NCI-H1930 (cell line): ENCODE results near the gene C16orf92.
A peak's percentile ranks its signal among the peaks of the same experiment; 100 is the strongest.

Experiments used
- DNase-seq, 2 experiments: peaks; one replicate each; lab custom pipeline; 2025; lab: John Stamatoyannopoulos, UW

C16orf92 gene

GRCh38 chr16:29989111-29989858 is 33.7 kb upstream of the C16orf92 start:
- DNase-seq, result no peak

DNA sequence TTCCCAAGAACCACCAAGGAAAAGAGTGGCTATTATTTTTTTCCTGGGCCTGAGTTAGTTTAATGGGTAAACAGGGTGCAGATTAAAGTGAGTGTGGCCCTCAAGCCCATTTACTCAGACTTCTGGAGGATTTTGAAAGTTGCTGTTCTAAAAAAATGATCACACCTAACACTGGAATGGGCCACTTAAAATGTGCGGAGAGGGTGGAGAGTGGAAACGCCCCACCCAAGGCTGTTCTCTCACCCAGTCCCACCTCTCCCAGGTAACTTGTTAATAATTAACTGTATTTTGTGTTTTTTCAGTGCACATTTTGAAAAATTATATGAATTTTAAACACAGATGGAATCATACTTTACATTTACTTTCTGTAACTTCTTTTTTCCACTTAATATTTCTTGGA is 33.0 kb upstream of the C16orf92 start:
- DNase-seq, result no peak

GRCh38 chr16:29990883-29991570 is 32.0 kb upstream of the C16orf92 start:
- no peak for DNase-seq

- no peak for DNase-seq
Measured at GRCh38 chr16:29991571-29991904, 31.5 kb upstream of the C16orf92 start.

DNA sequence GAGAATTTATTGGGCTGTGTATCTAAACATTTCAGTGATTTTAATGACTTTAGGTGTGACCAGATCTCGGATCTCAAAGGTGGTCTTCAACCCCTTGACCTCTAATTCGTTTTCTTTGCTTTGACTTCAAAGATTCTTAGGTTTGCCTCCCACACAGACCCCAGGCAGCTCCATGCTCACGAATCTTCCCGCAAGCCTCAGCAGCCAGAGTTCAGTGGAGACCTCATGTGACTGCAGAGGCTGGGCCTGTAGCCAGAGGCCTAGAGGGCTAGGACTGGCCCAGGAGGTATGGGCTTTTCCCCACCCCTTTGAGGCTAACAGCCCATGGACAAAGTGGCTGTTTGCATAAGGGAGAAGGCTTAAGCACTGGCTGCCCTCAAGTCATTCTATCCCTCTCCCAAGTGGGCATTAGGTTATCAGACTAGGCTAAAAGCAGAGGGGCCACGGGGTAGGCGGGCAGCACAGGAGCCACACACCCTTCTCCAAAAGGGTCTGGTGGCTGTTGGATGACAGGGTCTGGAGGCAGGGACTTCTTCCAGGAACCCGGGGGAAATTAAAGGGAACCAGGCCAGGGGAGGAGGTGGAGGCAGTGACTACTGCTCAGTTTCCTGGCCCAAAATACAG is 30.5 kb upstream of the C16orf92 start:
- no peak for DNase-seq

DNA sequence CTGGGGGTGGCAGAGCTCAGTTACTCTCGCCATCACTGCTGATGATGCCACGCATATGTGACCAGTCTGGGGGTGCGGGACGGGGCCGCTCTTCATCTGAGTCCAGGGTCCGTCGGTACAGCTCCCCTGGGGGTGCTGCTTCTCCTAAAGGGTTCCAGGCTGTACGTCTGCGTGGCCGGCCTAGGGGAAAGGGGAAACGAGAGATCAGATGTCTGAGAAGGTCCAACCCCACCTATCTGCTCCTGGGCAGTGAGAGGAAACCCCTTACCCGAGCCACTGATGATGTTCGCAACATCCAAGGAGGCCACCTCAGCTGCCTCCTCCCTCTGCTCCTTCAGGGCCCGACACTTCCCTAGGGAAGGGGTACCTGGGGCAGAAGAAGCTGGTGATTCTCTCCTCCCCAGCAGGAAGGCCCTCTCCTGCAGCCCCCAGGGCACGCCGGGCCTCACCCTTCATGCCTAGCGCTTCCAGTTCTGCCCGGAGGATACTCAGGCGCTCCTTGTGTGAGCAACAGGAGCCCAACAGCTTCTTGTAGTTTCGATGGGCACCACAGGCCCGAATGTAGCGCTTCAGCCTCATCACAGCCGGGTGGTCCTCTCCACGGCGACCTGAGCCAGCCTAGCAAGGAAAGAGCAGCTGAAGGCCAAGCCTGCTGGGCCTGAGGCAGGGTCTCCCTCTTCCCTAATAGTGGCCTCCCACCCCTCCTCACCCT is 29.7 kb upstream of the C16orf92 start:
- DNase-seq, result no peak

DNA sequence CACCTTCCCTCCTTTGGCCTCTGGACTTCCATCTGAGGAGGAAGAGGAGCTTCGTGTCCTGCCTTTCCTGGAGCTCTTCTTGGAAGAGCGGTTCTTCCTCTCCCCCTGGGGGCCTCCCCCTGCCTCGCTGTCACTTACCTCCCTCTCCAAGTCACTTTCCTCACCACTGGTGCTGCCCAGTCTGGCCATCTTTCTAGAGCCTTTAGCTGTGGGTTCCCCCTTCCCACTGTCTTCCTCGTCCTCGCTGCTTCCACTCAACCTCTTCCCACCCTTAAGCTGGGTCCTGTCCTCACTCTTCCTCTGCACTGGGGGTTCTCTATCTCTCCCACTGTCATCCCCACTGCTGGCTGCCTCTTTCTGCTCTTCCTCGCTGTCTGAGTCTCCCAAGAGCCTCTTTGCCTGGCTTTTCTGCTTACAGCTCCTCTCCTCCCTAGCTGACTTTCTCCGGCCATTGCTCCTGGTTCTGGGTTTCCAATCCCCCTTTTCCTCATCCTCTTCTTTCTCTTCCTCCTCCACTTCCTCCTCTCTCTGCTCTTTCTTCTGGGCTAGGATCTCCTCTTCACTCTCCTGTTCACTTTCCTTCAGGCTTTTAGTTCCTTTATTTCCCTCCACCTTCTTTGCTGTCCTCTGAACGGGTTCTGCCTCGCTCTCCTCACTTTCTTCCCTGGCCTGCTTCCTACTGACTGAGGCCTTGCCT is 28.9 kb upstream of the C16orf92 start:
- DNase-seq, result no peak

GRCh38 chr16:29994600-29995323 is 28.2 kb upstream of the C16orf92 start:
- DNase-seq, result no peak

DNA sequence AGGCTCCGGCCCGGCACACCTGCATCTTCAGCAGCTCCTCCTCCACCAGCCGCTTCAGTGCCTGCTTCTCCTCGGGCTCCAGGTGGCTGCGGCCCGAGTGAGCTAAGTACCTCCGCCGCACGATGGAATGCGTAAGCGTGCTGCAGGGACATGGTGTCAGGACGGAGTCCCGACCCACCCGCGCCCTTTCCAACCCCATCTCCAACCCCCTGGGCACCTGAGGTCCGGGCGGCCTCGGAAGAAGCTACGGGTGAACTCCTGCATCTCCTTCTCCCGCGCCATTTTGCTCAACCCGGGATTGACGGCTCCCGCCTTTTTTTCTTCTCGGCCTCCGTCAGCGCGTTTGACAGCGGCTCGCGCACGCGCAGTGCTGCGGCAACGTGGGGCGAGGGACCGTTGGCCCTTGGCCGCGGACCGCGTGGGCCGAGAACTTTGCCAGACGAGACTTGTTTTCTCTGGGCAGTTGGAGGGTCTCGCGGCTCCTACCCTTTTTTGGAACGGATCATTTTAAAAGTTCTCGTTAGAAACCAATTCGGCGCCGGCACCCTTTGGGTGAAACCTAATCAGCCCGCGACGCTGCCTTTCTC is 27.6 kb upstream of the C16orf92 start, which contains the start of gene HIRIP3:
TSS of gene HIRIP3 (minus strand) at position 294 of the 587 bp plus-strand sequence. CDS start at position 282, 12 bp downstream.
- DNase-seq, result peak; percentile 83 to 90

DNA sequence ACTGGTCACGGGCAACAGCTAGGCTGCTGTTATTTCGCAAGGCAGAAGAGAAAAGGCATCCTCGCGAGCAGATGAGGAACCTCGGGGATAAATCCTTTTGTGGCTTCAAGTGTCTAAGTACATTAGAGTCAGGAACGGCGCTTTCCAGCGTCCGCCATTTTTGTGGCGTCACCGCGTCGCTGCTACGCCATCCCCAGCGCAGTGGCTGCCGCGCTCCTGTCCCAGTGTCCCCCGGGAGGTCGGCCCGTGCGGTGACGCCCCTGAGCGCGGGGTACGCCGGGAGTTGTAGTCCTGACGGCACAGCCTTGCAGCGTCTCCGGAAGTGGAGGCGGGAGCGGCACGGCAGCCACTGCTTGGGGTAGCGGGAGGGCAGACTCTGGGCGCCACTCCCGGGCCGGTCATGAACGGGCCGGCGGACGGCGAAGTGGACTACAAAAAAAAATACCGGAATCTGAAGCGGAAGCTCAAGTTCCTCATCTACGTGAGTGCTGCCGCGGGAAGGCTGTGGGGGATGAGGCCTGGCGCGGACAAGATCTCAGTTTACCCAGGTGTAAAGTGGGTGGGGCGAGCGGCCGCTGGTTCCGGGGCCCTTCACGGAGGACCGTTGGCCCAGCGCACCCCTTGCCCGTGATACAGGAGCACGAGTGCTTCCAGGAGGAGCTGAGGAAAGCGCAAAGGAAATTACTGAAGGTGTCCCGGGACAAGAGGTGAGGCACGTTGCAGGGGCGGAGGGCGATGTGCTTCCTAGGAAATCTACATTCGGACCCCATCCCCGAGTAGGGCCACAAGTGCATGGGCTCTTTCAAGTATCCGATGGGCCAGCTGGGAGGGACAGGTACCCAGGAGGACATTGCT is 26.9 kb upstream of the C16orf92 start, which contains the start of gene INO80E:
TSS of gene INO80E (plus strand) at position 331 of the 855 bp plus-strand sequence. CDS start at position 401, 70 bp downstream.
- DNase-seq, result peak; percentile 98 to 99

GRCh38 chr16:29996766-29997250 is 26.2 kb upstream of the C16orf92 start:
- DNase-seq, result no peak

- no peak for DNase-seq
Measured at GRCh38 chr16:29999605-30000004, 23.4 kb upstream of the C16orf92 start.

DNA sequence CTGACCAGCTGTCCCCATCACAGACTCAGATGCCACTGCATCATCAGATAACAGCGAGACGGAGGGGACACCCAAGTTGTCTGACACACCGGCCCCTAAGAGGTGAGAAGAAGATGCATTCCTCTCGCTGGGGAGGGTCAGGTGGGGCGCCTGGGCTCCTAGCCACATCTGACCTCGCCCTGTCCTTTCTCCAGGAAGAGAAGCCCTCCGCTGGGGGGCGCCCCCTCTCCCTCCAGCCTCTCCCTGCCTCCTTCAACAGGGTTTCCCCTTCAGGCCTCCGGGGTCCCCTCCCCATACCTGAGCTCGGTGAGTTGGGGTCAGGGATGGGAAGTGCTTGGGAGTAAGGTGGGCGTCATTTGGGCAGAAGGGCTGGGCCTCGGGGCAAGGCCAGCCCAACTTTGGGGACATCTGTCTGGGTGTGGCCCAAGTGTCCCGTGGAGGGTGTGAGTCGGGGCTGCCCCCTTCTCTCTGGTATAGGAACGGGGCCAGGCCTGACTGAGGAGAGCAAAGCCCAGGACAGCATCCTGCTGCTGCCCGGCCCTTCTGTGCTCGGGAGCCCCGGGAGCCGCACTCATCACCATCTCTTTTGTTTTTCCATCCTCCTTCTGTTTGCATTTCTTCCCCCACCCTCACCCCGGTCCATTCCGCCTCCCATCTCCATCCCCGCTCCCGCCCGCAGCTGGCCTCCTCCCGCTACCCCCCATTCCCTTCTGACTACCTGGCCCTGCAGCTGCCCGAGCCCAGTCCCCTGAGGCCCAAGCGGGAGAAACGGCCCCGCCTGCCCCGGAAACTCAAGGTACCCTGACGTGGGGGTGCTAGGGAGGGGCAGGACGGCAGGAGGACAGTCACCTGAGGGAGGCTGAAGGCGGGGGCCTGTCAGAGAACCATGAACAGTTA is 22.0 kb upstream of the C16orf92 start:
- no peak for DNase-seq

DNA sequence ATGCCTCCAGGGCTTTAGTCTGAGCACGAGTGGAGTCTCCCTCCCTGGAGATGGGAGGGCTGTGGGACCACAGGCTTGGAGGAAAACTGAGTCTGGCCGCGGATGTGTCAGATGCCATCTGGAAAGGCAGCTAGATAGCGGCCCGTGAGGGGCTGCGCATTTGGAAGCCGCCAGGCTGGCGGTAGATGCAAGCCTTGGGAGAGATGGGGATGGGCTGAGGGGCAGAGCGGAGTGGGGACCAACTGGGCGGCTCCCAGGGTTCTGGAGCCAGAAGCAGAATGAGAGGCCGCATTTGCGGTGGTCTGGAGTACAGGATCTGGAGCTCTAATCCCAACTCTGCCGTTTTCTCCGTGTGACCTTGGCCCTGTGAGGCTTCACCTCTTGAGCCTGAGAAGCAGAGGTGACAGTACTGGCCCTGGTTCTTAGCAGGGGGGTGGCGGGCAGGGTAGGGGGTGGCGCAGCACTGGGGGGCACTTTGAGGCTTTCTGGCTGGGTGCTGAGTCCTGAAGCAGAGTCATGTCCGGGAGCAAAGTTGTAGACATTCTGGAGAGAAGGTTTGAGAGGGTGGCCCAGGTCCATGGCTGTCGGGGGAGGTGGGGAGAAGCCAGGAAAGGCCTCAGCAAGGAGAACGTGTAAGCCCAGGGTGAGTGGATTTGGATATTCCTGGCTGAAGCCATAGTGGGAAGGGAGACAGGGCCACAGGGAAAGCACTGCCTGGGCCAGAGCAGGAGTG is 20.2 kb upstream of the C16orf92 start:
- DNase-seq, result no peak

DNA sequence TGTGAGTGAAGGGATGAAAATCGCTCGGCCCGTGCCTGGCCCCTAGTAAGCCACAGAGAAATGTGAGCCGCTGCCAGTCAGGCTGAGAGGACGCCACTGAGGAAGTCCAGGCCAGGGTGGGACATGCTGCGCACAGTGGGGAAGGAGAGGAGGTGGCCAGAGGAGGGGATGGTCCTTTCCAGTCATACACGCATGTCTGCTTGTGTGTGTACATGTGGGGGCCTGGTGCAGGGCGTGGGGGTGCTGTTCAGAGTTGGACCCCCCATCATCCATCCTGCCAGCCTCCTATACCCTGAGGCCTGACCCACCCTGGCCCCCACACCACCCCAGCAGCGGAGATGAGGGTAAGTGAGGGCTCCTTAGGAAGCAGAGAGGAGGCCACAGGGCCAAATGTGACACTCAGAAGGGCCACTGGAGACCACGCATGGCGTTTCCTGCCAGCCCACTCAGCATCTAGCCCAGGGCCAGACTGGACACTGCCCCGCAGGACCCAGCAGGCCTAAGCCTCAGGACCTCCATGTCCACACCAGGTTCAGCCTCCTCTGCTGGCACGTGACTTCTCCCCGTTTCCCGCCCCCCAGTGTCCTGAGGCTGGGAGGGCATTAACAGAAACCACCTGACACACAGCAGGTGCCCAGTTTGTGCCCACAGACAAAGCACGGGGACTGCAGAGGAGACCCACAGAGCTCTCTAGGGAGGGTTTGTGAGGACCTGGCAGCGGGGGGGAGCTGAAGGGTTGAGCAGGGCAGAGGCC is 19.2 kb upstream of the C16orf92 start:
- no peak for DNase-seq

DNA sequence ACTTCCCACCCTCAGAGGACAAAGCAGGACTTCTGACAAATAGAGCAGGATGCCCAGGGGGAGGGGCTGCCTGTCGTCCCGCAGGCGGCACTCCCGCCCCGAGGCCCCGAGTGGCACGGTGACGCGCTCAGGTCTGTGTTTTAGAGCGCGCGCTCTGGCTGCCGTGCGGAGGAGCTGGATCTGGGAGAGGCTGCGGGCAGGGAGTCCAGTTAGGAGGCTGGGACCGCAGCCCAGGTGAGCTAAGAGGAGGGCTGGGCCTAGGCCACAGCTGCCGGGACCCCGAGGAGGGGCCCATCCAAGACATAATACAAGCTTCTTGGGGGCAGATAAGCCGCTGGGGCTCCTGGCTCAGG is 18.6 kb upstream of the C16orf92 start:
- DNase-seq, result no peak

- no peak for DNase-seq
Measured at GRCh38 chr16:30004811-30005242, 18.2 kb upstream of the C16orf92 start.
